HEK293 (cell line): ENCODE data around the gene NPW.

ENCODE experiments used
- CTCF ChIA-PET: fragments of 350-600 bp; formaldehyde crosslinking; extraction: SDS; loops from one replicate; lab custom pipeline; 2021; ENCODE audit warnings: antibody characterized with exemption; lab: Yijun Ruan, JAX
- POLR2A ChIA-PET: fragments of 300-600 bp; formaldehyde crosslinking; extraction: SDS; loops from one replicate; lab custom pipeline; 2020; ENCODE audit warnings: antibody characterized with exemption, inconsistent platforms; lab: Yijun Ruan, JAX
- H3K27ac ChIP-seq: fragments of 200-500 bp; sonication (Bioruptor generic); 2 replicates; pipeline ENCODE4 v1.5.1; 2014; ENCODE audit warnings: low read depth, low read length, control low read depth, inconsistent platforms; ENCODE audit errors: extremely low read depth
- H3K36me3 ChIP-seq, 2 experiments: fragments of 200-500 bp in 1 of 2; sonication (Bioruptor generic) in 1 of 2; 1 replicate in 1 of 2; 2 replicates in 1 of 2; pipeline ENCODE4 v1.5.1; 2014 to 2017; ENCODE audit warnings: inconsistent platforms in 2 of 2, low read length in 2 of 2; ENCODE audit not compliant: control insufficient read depth in 2 of 2, insufficient read depth in 1 of 2
- H3K4me1 ChIP-seq: fragments of 200-500 bp; sonication (Bioruptor generic); 2 replicates; pipeline ENCODE4 v1.5.1; 2014; ENCODE audit warnings: mild to moderate bottlenecking, low read length, inconsistent platforms; ENCODE audit not compliant: control insufficient read depth, insufficient read depth
- H3K4me3 ChIP-seq: 2 replicates; pipeline ENCODE4 v1.5.1; 2011; ENCODE audit warnings: low read depth, mild to moderate bottlenecking, control low read depth, low read length, moderate library complexity
- H3K9me3 ChIP-seq: fragments of 200-500 bp; sonication (Bioruptor generic); 2 replicates; pipeline ENCODE4 v1.5.1; 2014; ENCODE audit warnings: low read depth, low read length, inconsistent platforms; ENCODE audit not compliant: control insufficient read depth, insufficient read depth
- BCL11B ChIP-seq: fragments of 450-650 bp; formaldehyde crosslinking; IDR thresholded peaks from 2 replicates; pipeline ENCODE4 v1.5.1; 2016; ENCODE audit warnings: low read depth, missing biosample characterization, missing genetic modification characterization
- GFI1B ChIP-seq: fragments of 450-650 bp; formaldehyde crosslinking; IDR thresholded peaks from 2 replicates; pipeline ENCODE4 v1.5.1; 2016; ENCODE audit warnings: missing biosample characterization, missing genetic modification characterization
- KLF17 ChIP-seq: fragments of 450-650 bp; formaldehyde crosslinking; IDR thresholded peaks from 2 replicates; pipeline ENCODE4 v1.5.1; 2016; ENCODE audit warnings: missing biosample characterization, missing genetic modification characterization
- KLF9 ChIP-seq: fragments of 450-650 bp; formaldehyde crosslinking; IDR thresholded peaks from 2 replicates; pipeline ENCODE4 v1.5.1; 2016; ENCODE audit warnings: missing biosample characterization, missing genetic modification characterization, low read depth
- ZBTB44 ChIP-seq: fragments of 450-650 bp; IDR thresholded peaks from 2 replicates; pipeline ENCODE4 v1.5.1; 2018; ENCODE audit warnings: missing biosample characterization, mild to moderate bottlenecking, missing genetic modification characterization
- ZIC2 ChIP-seq: fragments of 450-650 bp; formaldehyde crosslinking; IDR thresholded peaks from 2 replicates; pipeline ENCODE4 v1.5.1; 2016; ENCODE audit warnings: missing biosample characterization, missing genetic modification characterization
- ZNF146 ChIP-seq: fragments of 450-650 bp; formaldehyde crosslinking; IDR thresholded peaks from 2 replicates; pipeline ENCODE4 v1.5.1; 2016; ENCODE audit warnings: missing biosample characterization, missing genetic modification characterization
- ZNF174 ChIP-seq: fragments of 450-650 bp; formaldehyde crosslinking; IDR thresholded peaks from 2 replicates; pipeline ENCODE4 v1.5.0; 2017; ENCODE audit warnings: missing biosample characterization, mild to moderate bottlenecking, missing genetic modification characterization
- ZNF175 ChIP-seq: fragments of 450-650 bp; formaldehyde crosslinking; IDR thresholded peaks from 2 replicates; pipeline ENCODE4 v1.5.1; 2016; ENCODE audit warnings: missing biosample characterization, missing genetic modification characterization
- ZNF24 ChIP-seq: fragments of 450-650 bp; formaldehyde crosslinking; IDR thresholded peaks from 2 replicates; pipeline ENCODE4 v1.5.1; 2016; ENCODE audit warnings: missing biosample characterization, missing genetic modification characterization
- ZNF292 ChIP-seq: fragments of 450-650 bp; formaldehyde crosslinking; IDR thresholded peaks from 2 replicates; pipeline ENCODE4 v1.5.1; 2016; ENCODE audit warnings: low read depth, missing biosample characterization, missing genetic modification characterization, borderline replicate concordance
- ZNF37A ChIP-seq: fragments of 450-650 bp; IDR thresholded peaks from 2 replicates; pipeline ENCODE4 v1.5.1; 2018; ENCODE audit warnings: missing biosample characterization, missing genetic modification characterization
- ZNF473 ChIP-seq: fragments of 450-650 bp; formaldehyde crosslinking; IDR thresholded peaks from 2 replicates; pipeline ENCODE4 v1.5.1; 2017; ENCODE audit warnings: missing biosample characterization, missing genetic modification characterization
- ZNF530 ChIP-seq: fragments of 450-650 bp; formaldehyde crosslinking; IDR thresholded peaks from 2 replicates; pipeline ENCODE4 v1.5.1; 2016; ENCODE audit warnings: low read depth, missing biosample characterization, missing genetic modification characterization
- ZNF585B ChIP-seq: fragments of 450-650 bp; formaldehyde crosslinking; IDR thresholded peaks from 2 replicates; pipeline ENCODE4 v1.5.1; 2016; ENCODE audit warnings: missing biosample characterization, missing genetic modification characterization
- ZNF600 ChIP-seq: fragments of 450-650 bp; formaldehyde crosslinking; IDR thresholded peaks from 2 replicates; pipeline ENCODE4 v1.5.1; 2016; ENCODE audit warnings: missing biosample characterization, missing genetic modification characterization
- ZNF658 ChIP-seq: fragments of 450-650 bp; formaldehyde crosslinking; IDR thresholded peaks from 2 replicates; pipeline ENCODE4; 2016; ENCODE audit warnings: missing biosample characterization, missing genetic modification characterization

The NPW gene

GRCh38 chr16:2040787-2041522, 21.4 kb downstream of the NPW start:
- POLR2A ChIA-PET = no interaction called here

GRCh38 chr16:2042171-2042985, 22.8 kb downstream of the NPW start:
- Histone ChIP-seq H3K36me3 (peaks cover 0 to 14% of the 10 kb centered on the region in 2 experiments; a peak in 2 of 3 replicates), H3K4me1 (no peaks in the 10 kb centered on the region), H3K4me3 (no peak overlapping the region), H3K9me3 (no peaks in the 10 kb centered on the region), H3K27ac (no peak overlapping the region)
- POLR2A ChIA-PET = interaction anchor here (0.6 kb wide), 1 partner anchor 12 kb away, joined by 4 read pairs; no protein-coding TSS in a partner anchor
- CTCF ChIA-PET = no interaction called here
- TF ChIP-seq ZNF146 (tag by site-specific recombination) (no peak), ZNF658 (no peak), ZIC2 (peak; percentile 57; the same call in 1 of the 2 replicates), ZNF24 (no peak), ZNF473 (tag by site-specific recombination) (no peak), ZNF175 (tag by site-specific recombination) (no peak), ZBTB44 (tag by site-specific recombination) (no peak)

More at GRCh38 chr16:2040787-2041522, 21.4 kb downstream of the NPW start:
- peaks cover 4% of the 10 kb centered on the region; the same call in 1 of the 2 replicates for H3K4me1 ChIP-seq
- H3K4me3 ChIP-seq = no peak overlapping the region
- CTCF ChIA-PET = interaction anchor here (0.5 to 0.7 kb wide), 2 partner anchors 15 to 1124 kb away, joined by 3 to 4 read pairs; no protein-coding TSS in a partner anchor
- H3K27ac ChIP-seq = 0 out of 2 replicates have a peak overlapping the region, but pooled peaks have one; percentile 8
- TF ChIP-seq ZNF37A (tag by site-specific recombination) (no peak), ZIC2 (peak; percentile 19; the same call in 1 of the 2 replicates)
- TF ChIP-seq, all 188 proteins: peak for 1
- Histone ChIP-seq H3K36me3 (peaks cover 0 to 23% of the 10 kb centered on the region in 2 experiments; a peak in 2 of 3 replicates), H3K9me3 (no peaks in the 10 kb centered on the region)

GRCh38 chr16:2042986-2043666, 23.5 kb downstream of the NPW start:
- H3K4me3 ChIP-seq = no peak overlapping the region
- no peaks in the 10 kb centered on the region for H3K4me1 ChIP-seq
- TF ChIP-seq BCL11B (tag by site-specific recombination) = no peak
- no peak for TF ChIP-seq KLF9 (tag by site-specific recombination)
- no peak for TF ChIP-seq ZNF146 (tag by site-specific recombination)
- TF ChIP-seq ZNF585B (tag by site-specific recombination) = no peak
- no peak for TF ChIP-seq ZNF292 (tag by site-specific recombination)
- no peak for TF ChIP-seq ZNF174
- TF ChIP-seq ZIC2 = no peak
- TF ChIP-seq ZNF600 (tag by site-specific recombination) = 0 out of 2 replicates have a peak, but pooled peaks have one; percentile 28
- no peak for TF ChIP-seq GFI1B
- TF ChIP-seq ZNF530 (tag by site-specific recombination) = no peak
- peak; percentile 29; the same call in 1 of the 2 replicates for TF ChIP-seq KLF17 (tag by site-specific recombination)
- CTCF ChIA-PET = interaction anchor here (1.0 kb wide), 1 partner anchor 97 kb away, joined by 3 read pairs; no protein-coding TSS in a partner anchor
- POLR2A ChIA-PET = interaction anchor here (0.5 kb wide), 1 partner anchor 23 kb away, joined by 3 read pairs; no protein-coding TSS in a partner anchor
- H3K36me3 ChIP-seq = peaks cover 0 to 11% of the 10 kb centered on the region in 2 experiments; a peak in 2 of 3 replicates
- no peaks in the 10 kb centered on the region for H3K9me3 ChIP-seq
- H3K27ac ChIP-seq = no peak overlapping the region
